ENCODE measurements around the gene MAPK12. TPM values are rescaled to one million over a fixed set of nuclear protein-coding genes. Genes with fewer than 3 reads are reported as not detected.

The MAPK12 gene
- total and polyA plus RNA-seq, 2 donors from 2014 or later: 13.4 to 15.9 TPM

- Histone ChIP-seq H3K36me3 (ENCODE audit: control insufficient read depth in 2 of 3, insufficient read depth in 3 of 3, low read length in 3 of 3) (peaks cover 0 to 10% (median 0%) of the 10 kb centered on the region in 3 donors), H3K9me3 (ENCODE audit: control insufficient read depth in 2 of 3, insufficient read depth in 1 of 3, low read length in 3 of 3) (no peaks in the 10 kb centered on the region), H3K4me1 (ENCODE audit: control insufficient read depth in 2 of 3, insufficient read depth in 2 of 3, low read depth in 1 of 3, low read length in 3 of 3) (peaks cover 0 to 37% (median 7%) of the 10 kb centered on the region in 3 donors), H3K9ac (ENCODE audit: low read length in 3 of 3) (no peak overlapping the region), H3K27ac (ENCODE audit: low read depth in 2 of 2, low read length in 2 of 2) (no peak overlapping the region), H3K27me3 (ENCODE audit: control insufficient read depth, insufficient read depth, low read length) (no peaks in the 10 kb centered on the region), H3K4me3 (ENCODE audit: low read length in 3 of 3) (no peak overlapping the region)
- DNase-seq (peak in 1 of 5 donors; percentile 56), FAIRE-seq (no peak)
- no peak for TF ChIP-seq CTCF (IDR thresholded peaks at IDR 0.05; ENCODE audit: borderline replicate concordance, extremely low read depth, insufficient read depth)
- intact Hi-C loops (cut with DNase I): no loop called here
Observed at GRCh38 chr22:50248196-50249081, 13.0 kb downstream of the MAPK12 start.

- no peak overlapping the region for H3K27ac ChIP-seq (ENCODE audit: low read depth in 2 of 2, low read length in 2 of 2)
- FAIRE-seq (no peak), DNase-seq (peak; percentile 71 to 85 (median 83))
- no peak overlapping the region for H3K9ac ChIP-seq (ENCODE audit: low read length in 3 of 3)
- peaks cover 0 to 10% (median 0%) of the 10 kb centered on the region in 3 donors for H3K36me3 ChIP-seq (ENCODE audit: control insufficient read depth in 2 of 3, insufficient read depth in 3 of 3, low read length in 3 of 3)
- peaks cover 0 to 39% (median 7%) of the 10 kb centered on the region in 3 donors for H3K4me1 ChIP-seq (ENCODE audit: control insufficient read depth in 2 of 3, insufficient read depth in 2 of 3, low read depth in 1 of 3, low read length in 3 of 3)
- TF ChIP-seq CTCF (IDR thresholded peaks at IDR 0.05; ENCODE audit: borderline replicate concordance, extremely low read depth, insufficient read depth): no peak
- no peaks in the 10 kb centered on the region for H3K9me3 ChIP-seq (ENCODE audit: control insufficient read depth in 2 of 3, insufficient read depth in 1 of 3, low read length in 3 of 3)
- intact Hi-C loops (cut with DNase I): no loop called here
- no peak overlapping the region for H3K4me3 ChIP-seq (ENCODE audit: low read length in 3 of 3)
- no peaks in the 10 kb centered on the region for H3K27me3 ChIP-seq (ENCODE audit: control insufficient read depth, insufficient read depth, low read length)
Observed at GRCh38 chr22:50247748-50248147, 13.7 kb downstream of the MAPK12 start.

- no peak overlapping the region for H3K4me3 ChIP-seq (ENCODE audit: low read length in 3 of 3)
- DNase-seq (peak in 1 of 5 donors; percentile 53), FAIRE-seq (no peak)
- H3K27me3 ChIP-seq (ENCODE audit: control insufficient read depth, insufficient read depth, low read length): no peaks in the 10 kb centered on the region
- H3K9me3 ChIP-seq (ENCODE audit: control insufficient read depth in 2 of 3, insufficient read depth in 1 of 3, low read length in 3 of 3): no peaks in the 10 kb centered on the region
- peaks cover 0 to 10% (median 0%) of the 10 kb centered on the region in 3 donors for H3K36me3 ChIP-seq (ENCODE audit: control insufficient read depth in 2 of 3, insufficient read depth in 3 of 3, low read length in 3 of 3)
- H3K27ac ChIP-seq (ENCODE audit: low read depth in 2 of 2, low read length in 2 of 2): no peak overlapping the region
- H3K4me1 ChIP-seq (ENCODE audit: control insufficient read depth in 2 of 3, insufficient read depth in 2 of 3, low read depth in 1 of 3, low read length in 3 of 3): peaks cover 4 to 43% (median 14%) of the 10 kb centered on the region in 3 donors
- no peak overlapping the region for H3K9ac ChIP-seq (ENCODE audit: low read length in 3 of 3)
- intact Hi-C loops (cut with DNase I): no loop called here
- TF ChIP-seq CTCF (IDR thresholded peaks at IDR 0.05; ENCODE audit: borderline replicate concordance, extremely low read depth, insufficient read depth): peak; percentile 1
Observed at GRCh38 chr22:50246242-50247175, 15.0 kb downstream of the MAPK12 start.
